NCI-H226 (cell line): ENCODE data around the gene DMD.

Experiments
- DNase-seq: peaks from one replicate; pipeline ENCODE4 v3.0.0-alpha.2; 2015

The DMD gene

GRCh38 chrX:32183066-32183465, 1028.3 kb downstream of the DMD start:
- DNase-seq: no peak

- DNase-seq: no peak
Measured at GRCh38 chrX:32176510-32176909, 1034.8 kb downstream of the DMD start.

GRCh38 chrX:32170481-32170880, 1040.9 kb downstream of the DMD start:
- DNase-seq: no peak

- DNase-seq: no peak
Measured at GRCh38 chrX:32155044-32155638, 1056.2 kb downstream of the DMD start.

- DNase-seq: no peak
Measured at GRCh38 chrX:32153585-32153984, 1057.8 kb downstream of the DMD start.

DNA sequence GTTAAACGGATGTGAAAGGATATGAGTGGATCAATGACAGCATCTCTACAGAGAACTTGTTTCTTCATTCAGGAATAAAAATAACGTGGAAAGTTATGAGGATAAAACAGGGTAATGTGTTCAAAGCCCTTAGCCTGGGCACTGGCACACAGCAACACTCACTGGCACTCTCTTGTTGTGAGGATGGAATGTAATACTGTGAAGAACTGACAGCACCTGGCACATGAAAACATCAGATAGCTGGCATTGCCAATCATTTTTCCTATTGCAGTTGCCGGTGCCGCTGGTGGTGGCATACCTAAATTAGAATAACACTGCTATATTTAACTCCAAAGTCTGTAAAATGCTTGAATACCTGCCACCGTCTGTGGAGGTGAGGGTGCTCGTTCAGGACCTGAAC, 1061.2 kb downstream of the DMD start:
- no peak for DNase-seq

- no peak for DNase-seq
Measured at GRCh38 chrX:32141841-32142240, 1069.5 kb downstream of the DMD start.

DNA sequence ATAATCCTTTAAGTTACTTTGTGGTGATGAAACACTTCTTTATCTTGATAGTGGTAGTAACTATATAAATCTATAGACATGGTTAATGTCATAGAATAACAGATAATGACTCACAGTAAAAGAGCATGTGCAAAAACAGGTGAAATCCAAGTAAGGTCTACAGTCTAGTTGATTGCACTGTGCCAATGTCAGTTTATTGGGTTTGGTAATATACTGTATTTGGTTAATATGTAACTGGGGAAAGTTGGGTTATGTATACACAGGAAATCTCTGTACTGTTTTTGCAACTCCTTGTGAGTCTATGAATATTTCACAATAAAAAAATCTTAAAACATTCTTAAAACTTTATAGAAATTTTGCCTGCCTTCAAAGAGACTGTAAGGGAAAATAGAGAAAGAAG, 1071.9 kb downstream of the DMD start:
- DNase-seq: no peak

GRCh38 chrX:32137525-32137924, 1073.8 kb downstream of the DMD start:
- DNase-seq: no peak

DNA sequence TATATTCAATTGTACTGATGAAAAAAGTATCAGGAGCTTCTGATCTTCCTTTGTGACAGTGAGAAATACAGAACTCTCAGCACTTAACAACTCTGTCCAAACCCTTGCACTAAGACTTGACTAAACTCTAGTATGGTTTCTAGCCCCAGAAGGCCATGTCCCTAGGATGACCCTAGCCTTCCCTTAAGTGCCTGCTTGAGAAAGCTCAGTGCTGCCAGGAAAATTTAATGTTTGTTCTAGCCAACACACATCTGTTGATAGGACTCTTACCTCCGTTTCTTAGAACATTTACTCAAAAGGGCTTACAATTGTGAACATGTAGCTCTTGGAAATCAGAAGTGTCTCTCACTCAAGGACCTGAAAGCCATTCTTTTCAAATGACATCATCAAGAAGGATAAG, 1084.4 kb downstream of the DMD start:
- no peak for DNase-seq

GRCh38 chrX:32118832-32119231, 1092.5 kb downstream of the DMD start:
- no peak for DNase-seq

- no peak for DNase-seq
Measured at GRCh38 chrX:32116047-32116446, 1095.3 kb downstream of the DMD start.

DNA sequence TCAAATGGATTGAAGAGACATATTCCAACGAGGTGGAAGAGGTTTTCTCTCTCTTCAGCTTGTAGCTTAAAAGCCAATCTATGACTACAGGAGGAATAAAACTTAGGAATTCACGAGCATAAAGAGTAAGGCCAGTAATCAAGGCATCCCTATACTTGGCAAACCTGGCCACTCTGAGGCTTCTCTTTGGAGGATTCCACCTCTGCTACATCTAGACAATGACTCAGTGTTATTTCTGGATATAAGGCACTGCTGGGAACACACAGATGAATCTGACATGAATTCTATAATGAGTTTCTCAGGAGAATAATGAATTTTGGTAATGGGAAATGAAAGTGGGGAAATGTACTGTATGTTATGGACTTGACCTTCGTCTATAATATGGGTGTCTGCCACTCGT, 1123.7 kb downstream of the DMD start:
- DNase-seq: no peak

GRCh38 chrX:32084757-32085156, 1126.6 kb downstream of the DMD start:
- DNase-seq: no peak

- no peak for DNase-seq
Measured at GRCh38 chrX:32048285-32048684, 1163.1 kb downstream of the DMD start.

GRCh38 chrX:32045149-32045548, 1166.2 kb downstream of the DMD start:
- no peak for DNase-seq

GRCh38 chrX:32041181-32041580, 1170.2 kb downstream of the DMD start:
- DNase-seq: no peak

DNA sequence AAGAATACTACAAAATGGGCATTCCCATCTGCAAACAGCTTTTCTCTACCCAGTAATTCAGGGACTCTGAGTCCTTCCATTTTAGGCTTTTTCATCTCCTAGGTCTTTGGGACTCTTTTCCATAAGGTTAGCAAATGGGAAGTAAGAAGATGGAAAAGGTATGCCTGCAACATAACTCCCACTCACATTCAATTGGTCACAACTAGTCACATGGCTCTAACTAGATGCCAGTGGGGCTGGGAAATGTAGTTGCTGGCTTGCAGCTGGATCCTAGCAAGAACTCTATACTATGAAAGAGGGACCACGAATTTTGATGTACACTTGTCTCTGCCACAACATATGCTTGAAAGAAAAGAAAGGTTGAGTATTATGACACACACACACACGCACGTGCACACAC, 1184.6 kb downstream of the DMD start:
- no peak for DNase-seq

DNA sequence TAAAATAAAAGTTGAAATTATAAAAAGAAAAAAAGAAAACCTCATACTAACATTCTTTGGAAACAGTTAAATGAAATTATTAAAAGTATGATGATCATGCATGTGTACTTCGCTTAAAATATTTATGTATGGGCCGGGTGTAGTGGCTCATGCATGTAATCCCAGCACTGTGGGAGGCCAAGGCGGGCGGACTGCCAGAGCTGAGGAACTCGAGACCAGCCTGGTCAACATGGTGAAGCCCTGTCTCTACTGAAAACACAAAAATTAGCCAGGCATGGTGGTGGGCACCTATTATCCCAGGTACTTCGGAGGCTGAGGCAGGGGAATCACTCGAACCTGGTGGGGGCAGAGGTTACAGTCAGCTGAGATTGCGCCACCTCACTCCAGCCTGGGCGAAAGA, 1187.3 kb downstream of the DMD start:
- DNase-seq: no peak

DNA sequence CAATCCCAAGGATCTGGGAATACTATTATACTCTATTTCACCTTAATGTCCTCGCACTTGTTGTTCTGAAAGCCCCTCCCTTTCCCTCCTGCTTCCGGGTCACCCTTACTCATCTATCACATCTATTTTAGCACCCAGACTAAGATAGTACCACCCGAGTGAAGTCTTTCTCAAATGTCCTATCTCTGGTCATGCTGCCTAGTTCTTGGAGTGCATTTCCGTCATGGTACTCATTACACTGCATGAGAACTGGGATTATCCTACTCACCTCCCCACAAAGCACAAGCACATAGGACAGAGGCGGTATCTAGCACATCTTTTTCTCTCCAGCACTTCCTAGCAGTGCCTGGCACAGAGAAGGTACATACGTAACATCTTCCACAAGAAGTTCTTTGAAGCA, 1195.2 kb downstream of the DMD start:
- no peak for DNase-seq

DNA sequence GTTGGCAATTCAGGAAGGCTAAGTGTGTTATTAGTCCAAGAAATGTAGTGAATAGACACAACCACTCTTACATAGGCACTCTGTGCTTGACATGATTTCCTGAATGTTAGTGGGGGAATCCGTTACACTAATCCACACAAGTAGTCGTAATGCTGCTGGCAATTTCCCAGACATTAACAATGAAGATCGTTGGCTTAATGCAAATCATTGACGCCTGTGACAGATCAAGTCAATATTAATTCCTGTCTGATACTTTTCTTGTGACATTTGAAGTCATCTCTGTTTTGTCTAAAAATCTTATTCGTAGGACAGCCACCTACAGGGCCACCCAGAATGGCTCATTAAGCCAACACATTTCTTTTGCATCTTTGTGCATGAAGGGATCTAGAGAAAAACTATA, 1200.4 kb downstream of the DMD start:
- no peak for DNase-seq

DNA sequence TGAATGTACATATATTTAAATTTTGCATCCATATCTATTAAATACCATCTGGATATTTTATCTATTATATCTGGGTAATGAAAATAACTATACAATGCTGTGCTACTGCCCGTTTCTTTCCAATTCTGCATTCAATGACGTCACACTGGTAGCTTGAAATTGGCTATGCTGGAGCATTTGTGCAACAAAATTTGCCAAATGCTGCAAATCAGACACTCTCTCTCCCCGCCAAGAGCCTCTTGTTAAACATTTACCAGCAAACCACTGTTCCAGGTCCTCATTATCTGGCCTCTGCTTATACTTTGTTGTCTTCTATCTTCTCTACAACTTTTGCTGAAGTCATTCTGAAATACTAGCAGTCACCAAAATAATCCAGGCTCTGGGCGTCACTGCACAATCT, 1201.1 kb downstream of the DMD start:
- no peak for DNase-seq

- DNase-seq: no peak
Measured at GRCh38 chrX:31993637-31994036, 1217.7 kb downstream of the DMD start.

DNA sequence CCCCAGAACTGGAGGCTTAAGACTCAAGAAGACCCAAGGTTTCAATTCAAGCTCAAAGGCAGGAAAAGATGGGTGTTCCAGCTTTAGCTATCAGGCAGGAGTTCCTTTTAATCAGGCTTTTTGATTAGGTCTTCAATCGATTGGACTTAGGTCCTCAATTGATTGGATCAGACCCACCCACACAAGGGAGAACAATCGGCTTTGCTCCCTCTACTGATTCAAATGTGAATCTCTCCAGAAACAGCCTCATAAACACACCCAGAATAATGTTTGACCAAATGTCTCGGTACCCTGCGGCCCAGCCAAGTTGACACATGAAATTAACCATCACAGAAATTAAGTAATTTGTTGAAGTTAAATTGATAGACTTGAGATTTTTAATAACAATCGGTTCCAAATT, 1222.4 kb downstream of the DMD start:
- DNase-seq: no peak

GRCh38 chrX:31981546-31982062, 1229.7 kb downstream of the DMD start:
- DNase-seq: no peak

GRCh38 chrX:31969714-31970113, 1241.6 kb downstream of the DMD start:
- DNase-seq: no peak
